DMS153 (cell line): Measurements from ENCODE around the gene FRMD4A.
"Not testable (repeated sequence)": the region's sequence is repeated elsewhere in the genome, so short reads cannot be mapped to it uniquely, and the experiment has no call there.

Experiments
- DNase-seq: peaks from one replicate; lab custom pipeline; 2025; lab: John Stamatoyannopoulos, UW

Gene FRMD4A

DNA sequence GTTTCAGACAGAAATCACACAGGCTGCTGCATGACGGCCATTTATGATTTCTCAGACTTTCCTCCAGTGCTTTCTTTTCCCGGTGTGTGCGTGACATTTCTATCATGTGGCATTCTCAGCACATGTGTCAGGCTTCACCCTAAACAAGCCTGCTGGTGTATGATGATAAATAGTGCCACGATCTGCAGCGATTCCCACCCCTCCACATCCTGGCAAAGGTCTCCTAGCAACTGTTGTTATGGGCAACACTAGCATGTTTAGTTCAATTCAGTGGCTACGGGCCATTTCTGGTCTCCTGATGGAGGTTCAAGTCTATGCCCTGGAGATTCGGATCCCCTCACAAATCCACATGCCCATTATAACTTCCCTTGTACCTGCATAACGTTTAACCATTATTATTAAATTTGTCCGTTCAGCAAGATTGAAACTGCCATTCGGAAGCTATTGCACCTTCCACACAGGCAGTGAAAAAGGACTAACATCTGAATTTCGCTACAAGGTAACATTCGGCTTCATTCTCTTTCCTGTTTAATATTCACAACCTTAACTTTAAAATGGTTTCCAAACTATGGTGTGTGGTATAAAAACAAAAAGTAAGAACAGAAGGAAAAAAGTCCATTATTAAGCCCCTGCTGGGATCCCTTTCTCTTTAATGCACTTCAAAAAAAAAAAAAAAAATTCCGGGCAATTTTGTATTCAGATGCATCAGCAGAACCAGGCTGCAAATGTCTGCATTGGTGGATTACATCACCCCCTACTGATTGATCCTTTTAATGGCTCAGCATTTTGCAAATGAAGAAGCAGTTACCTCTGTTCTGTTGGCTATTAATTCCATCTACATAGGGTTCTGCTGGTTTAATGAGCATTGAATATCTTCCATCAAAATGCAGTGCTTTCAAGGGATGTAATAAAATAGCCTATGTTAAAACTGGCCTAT lies 90.2 kb downstream of the FRMD4A start:
- no peak for DNase-seq

DNA sequence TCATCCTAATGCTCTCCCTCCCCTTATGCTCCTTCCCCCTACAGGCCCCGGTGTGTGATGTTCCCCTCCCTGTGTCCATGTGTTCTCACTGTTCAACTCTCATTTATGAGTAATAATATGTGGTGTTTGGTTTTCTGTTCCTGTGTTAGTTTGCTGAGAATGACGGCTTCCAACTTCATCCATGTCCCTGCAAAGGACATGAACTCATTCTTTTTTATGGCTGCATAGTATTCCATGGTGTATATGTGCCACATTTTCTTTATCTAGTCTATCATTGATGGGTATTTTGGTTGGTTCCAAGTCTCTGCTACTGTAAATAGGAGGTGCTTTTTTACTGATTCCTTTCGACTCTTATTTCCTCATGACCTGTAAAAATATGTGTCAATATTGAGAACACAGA lies 92.1 kb downstream of the FRMD4A start:
- not testable (repeated sequence) for DNase-seq

DNA sequence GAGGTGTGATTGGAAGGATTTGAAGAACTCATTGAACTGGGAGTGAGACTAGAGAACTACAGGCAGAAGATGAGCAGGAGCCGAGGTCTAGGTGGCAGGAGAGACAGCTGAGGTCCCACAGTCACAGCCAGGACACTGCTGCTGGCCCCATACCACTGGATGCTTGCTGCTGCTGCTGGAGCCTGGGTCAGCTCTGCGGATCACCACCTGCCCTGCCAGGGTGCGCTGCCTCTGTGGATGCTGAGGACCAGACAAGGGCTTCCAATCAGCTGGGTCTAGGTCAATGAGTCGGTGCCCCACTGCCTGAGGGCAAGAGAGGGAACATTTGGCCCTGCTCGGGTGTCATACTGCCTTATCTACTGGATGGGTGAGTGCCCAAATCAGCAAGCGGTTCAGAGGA lies 94.4 kb downstream of the FRMD4A start:
- DNase-seq = no peak

DNA sequence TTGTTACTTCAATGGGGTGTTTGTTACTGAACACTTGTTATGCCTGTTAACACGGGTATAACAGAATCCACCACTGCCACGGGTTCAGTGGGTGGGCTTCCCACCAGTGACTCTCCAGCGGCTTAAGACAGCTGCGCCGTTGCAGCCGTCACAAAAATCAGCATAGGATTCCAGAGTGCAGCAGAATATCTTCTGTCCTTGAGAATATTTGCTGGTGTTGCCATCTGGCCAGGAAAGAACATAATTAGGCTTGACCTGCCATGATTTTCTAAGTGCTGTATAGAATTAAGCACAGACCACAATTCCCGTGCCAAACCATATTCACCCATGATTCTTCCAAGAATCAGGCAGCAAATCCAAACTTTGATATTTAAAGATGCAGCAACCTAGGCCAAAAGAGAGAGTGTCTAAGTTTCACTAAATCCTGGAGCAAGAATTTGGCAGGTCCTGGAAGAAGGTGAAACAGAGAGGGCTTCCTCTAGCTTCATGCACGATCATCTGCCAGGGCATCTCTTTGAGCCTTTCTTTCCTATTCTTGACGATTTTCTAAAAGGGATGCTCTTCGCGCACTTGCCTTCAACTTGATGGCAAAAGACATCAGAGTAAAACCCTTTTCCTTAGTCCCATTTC lies 95.0 kb downstream of the FRMD4A start:
- no peak for DNase-seq

DNA sequence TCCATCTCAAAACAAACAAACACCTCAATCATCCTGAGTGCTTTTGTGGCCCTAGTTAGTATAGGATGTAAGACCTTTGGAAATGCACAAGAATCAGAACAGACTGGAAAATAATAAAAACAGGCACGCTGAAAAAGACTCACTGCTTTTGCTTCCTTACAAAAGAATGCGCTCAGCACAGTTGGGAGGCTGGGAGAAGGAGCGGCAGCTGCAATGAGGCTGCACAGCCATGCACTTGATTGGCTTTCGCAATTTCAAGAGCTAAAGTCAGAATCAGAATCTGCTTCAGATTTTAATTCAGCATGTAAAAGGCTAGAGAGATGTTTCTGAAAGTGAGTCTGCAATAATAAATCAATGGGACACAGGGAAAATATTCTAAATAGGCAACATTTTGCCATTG lies 97.2 kb downstream of the FRMD4A start:
- no peak for DNase-seq

DNA sequence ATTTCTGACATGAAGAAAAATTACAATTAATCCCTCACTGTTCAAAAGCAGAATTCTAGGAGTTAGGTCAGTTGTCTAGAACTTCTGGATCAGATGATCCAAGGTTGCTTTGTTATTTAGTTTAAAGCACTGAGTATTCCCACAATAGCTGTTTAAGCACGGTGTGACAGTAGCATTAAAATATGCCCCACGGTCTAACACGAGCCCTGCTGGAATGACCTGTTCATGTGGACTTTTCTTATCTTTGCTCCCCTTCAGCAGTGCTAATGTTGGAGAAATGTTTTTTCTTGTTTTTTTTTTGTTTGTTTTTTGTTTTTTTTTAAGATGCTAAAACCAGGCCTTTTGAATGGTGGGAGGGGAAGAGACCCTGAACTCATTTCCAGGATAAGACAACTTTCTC lies 101.9 kb downstream of the FRMD4A start:
- DNase-seq = not testable (repeated sequence)

DNA sequence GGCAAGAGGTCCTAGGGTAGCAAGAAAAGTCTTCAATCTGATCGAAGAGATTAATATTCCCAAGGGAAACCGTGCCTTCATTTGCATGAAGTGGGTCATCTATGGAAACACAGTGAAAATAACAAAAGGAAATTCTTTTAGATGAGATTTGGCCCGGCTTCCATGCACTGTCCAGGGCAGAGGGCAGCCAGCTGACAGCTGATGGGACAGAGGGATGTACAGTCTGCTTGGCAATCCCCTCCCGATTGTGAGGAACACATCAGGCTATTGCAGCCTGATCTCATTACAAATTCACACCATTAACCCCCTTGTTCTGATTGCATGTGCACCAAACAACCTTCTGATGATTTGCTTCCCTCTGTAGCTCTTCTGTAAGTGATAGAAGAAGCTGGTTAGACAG lies 105.3 kb downstream of the FRMD4A start:
- DNase-seq = no peak

DNA sequence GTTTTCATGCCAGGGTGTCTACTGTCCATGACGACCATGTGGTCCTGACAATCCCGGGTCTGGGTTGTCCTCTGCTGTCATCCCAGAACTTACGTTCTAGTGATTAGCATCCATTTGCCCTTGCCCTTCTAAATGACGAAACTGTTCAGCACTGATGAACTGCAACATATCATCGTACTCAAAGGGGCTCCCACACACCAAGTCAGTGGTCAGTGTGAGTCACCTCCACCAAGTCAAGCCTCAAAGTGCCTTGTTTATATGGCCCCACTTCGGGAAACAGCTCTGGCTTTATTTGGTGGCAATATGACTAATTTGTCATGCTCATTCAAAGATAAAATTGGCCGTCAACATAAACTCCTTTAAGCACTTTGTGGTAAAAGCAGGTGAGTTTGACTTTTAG lies 110.7 kb downstream of the FRMD4A start:
- no peak for DNase-seq

DNA sequence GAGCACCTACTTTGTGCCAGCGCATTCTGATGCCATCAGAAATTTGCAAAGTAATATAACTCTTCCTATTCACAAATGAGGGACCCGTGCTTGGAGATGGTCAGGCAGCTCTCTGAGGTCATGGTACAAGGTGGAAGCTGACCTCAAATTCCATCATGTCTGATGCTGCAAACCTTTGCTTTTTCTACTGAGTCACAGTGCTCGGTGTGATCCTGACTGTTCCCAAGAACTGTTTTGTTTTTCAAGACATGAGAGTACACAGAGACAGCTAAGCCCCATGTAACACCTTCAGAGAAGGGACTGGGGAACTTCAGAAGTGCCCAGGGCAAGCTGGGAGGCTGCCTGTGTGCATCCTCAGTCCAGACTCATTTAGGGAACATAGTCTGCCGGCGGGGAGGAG lies 111.3 kb downstream of the FRMD4A start:
- DNase-seq = no peak

DNA sequence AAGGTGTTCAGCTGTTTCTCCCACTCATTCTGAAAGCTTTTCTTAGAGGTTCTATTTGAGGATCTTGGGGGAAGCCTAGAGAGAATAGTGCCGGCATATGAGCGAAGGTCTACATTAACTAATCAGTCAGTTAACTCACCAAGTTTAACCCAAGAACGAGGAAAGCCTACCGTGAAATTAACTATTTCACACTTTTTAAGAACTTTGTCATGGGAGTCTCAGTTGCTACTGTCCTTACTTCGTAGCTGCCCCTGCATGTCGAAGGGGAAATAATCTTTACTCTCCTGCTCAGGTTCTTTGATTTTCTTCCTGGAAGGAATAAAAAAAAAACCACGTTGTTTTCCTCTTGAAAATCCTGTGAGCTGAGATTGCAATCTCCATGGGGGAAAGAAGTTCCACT lies 115.1 kb downstream of the FRMD4A start:
- DNase-seq = no peak

DNA sequence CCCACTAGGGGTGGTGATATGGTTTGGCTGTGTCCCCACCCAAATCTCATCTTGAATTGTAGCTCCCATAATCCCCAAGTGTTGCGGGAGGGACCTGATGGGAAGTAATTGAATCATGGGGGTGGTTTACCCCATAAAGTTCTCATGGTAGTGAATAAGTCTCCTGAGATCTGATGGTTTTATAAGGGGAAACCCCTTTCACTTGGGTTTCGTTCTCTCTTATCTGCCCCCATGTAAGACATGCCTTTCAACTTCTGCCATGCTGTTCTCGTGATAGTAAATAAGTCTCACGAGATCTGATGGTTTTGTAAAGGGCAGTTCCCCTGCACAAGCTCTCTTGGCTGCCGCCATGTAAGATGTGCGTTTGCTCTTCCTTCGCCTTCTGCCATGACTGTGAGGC lies 117.0 kb downstream of the FRMD4A start:
- not testable (repeated sequence) for DNase-seq

DNA sequence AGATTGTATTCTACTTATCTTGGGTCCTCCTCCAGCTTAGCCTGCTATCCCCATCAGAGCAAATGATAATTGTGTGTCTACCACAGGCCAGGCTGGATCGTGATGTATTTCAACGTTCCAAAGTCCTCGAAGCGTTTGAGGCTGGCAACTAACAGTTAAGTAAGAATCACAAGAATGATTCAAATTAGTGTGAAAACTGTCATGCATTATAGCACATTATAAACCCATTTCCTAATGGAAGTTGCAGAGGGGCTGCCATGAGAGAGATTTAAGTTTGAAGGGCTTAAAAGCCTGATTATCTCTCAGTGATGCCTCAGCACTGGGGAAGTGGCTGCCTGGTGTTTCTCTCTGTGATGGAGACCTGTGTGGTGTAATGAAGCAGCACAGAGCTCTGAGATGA lies 119.1 kb downstream of the FRMD4A start:
- no peak for DNase-seq

DNA sequence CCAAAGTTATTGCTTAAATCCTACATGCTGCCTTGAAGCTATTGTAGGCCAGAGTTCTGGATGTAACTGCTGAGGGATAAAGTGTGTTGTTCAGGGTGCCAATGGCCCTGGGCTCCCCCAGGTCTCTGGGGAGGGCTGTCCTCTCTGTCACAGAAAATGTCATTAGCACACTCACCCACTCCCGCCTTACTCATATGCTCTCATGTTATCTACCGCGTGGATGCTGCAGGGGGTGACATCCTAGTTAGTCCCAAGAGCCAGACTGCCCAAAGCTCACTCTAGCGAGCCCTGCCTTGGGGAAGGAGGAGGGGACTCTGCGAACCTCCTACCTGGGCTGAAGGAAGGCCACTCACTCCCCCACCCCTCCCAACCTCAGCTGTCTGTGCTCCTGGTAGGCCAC lies 122.5 kb downstream of the FRMD4A start:
- DNase-seq = no peak

DNA sequence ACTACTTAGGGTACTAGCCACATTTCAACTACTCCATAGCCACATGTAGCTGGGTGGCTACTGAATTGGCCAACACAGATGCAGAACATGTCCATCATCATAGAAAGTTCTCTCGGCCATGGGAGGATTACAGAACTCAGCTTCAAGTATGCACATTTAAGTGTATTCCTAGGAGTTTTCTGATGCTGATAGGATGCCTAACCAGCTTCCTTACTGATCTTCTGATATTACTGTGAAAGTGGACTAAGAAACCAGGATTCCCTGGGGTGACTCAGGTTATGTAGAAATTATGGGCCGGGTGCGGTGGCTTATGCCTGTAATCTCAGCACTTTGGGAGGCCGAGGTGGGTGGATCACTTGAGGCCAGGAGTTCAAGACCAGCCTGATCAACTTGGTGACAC lies 125.5 kb downstream of the FRMD4A start:
- no peak for DNase-seq

DNA sequence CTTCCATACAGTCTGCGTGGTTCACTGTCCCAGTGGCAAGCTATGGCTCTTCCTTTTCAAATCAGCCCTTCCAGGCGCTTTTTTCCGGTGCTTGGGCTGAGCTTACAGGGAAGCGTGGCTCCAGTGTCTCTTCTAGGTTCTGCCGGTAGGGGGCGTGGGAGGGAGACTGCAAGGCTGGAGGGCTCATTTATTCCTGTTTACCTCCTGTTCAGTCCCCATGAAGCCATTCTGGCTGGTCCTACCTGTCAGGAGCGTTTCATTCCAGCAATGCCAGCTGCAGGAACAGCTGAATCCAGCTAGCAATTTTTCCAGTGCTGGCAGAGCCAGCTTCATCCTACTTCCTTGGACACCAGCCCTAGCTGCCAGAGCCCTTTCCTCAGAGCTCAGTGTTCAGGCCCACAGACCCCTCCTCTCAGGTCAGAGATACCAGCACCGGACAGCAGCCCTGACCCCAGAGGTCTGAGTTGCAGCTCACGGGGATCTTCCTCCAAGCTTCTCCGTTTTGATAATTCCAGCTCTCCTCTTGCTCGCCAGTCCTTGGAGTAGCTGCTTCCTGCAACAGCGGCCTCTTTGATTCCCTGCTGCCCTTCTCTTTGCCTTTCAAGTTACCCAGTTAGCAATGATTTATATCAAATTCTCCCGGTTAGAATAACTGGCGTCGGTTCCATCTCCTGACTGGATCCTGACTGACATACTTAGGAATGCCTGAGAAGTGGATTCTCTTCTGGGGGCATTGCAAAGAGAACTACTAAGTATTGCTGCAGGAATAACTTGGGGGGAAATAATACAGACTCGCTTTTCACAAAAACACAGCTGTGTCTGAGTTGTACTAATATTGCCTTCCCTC lies 129.8 kb downstream of the FRMD4A start:
- no peak for DNase-seq

DNA sequence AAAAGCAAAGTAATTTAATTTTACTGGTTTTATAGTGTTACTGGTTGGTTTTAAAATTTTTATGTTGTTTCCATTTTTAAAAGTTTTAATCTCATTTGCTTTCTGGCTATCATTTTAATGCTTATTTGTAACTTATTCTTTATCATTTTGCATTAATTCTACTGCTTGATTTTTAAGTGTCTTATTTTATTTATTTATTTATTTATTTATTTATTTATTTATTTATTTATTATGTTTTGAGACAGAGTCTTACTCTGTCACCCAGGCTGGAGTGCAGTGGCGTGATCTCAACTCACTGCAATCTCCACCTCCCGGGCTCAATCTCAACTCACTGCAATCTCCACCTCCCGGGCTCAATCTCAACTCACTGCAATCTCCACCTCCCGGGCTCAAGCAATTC lies 131.6 kb downstream of the FRMD4A start:
- not testable (repeated sequence) for DNase-seq

DNA sequence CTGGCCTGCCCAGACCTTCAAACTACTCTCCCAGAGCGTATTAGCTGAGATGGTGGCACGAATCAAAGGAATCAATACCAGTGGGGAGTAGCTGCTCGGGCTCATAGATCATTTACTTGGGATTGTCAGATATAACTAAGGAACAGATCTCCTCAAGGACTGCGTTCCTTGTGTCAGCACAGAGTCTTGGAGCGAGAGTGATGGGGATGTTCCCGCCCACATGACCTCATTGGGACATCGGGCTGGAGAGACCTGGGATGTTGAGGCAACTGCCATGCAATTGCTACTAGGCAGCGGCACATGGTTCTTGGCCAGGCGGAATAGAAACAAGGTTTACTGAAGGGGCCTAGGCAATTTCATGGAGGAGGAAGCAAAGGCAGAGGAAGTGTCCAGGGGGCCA lies 132.6 kb downstream of the FRMD4A start:
- no peak for DNase-seq

DNA sequence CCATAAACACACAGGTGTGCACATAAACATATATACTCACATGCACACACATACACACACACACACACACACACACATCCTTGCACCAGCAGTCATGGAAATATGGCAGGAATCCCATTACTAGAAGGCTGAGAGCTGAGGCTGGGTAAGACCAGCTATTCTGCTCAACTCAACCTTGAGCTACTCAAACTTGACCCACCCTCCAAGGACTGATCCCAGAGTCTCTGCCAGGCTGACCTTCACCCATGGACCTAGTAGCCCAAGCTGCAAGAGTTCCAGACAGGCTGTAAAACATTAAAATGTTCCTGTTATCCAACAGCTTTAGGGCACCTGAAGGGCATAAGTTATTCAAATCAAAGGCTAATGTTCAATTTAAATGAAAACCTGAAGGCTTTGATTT lies 134.6 kb downstream of the FRMD4A start:
- DNase-seq = no peak

DNA sequence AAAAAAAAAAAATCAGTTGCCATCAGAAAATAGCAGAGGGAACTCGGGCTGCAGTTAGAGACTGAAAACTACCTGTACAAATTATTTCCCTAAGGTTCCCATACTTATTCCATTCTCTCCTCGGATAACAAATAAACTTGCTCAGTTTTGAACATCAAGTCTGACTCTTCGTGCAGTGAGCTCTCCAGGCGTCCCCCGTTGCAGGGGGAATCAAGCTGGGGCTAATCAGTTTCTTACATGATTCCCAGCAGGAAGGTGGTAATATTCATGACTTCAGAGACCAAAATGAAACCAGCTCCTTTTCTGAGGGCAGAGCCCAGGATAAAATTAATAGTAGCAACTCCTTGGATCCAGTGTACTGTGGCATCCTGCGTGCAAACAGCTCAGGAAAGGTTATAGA lies 135.3 kb downstream of the FRMD4A start:
- DNase-seq = no peak

DNA sequence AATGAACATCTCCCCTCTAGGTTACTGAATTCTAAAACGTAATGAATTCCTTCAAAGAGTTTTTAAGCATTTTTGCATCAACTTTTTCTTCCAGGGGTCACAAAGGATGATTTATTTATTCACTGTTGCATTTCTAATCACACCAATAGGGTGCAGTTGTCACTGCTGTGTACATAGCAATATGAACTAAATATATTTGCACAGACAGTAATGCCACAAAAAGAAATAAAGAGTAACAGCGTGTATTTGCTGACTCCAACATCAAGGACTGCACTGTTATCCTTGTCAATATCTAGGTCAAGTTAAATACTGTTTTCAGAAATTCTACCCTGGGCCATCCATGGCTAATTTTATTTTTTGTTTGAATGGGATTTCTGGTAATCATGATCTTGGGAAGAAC lies 138.0 kb downstream of the FRMD4A start:
- DNase-seq = no peak

DNA sequence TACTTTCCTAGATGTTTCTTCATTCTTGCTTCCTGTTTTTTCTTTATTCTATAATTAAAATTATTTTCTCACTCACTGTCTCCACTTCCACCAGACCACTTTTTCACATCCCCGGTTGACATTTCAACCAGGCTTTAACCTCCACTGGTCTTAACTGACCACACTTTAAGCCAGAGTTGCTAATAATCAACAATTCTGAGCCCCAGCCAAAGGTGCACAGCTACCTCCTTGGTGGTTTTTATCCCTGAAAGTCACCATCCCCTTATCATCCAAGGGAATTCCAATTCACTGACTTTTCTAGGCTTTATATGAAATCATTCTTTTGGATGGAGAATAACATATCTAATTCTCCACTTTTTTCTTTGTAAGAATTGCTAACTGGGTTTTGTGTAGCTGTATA lies 138.9 kb downstream of the FRMD4A start:
- no peak for DNase-seq

DNA sequence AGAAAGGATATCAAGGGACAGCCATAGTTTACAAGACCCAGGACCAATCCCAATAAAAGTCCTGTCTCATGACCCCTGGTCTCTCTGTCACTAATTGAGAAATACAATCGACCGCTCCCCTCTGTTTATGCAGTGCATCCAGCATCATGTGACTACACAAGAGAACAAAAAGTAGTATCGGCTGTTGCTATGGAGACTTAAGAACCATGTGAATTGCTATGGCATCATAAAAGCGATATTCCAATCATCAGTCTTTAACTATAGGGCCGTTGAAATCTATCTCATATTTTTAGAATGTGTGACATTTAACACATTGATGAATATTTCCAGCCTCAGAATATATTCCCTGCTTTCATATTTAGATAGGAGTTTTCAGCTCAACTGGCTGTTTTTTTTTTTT lies 139.3 kb downstream of the FRMD4A start:
- DNase-seq = no peak

DNA sequence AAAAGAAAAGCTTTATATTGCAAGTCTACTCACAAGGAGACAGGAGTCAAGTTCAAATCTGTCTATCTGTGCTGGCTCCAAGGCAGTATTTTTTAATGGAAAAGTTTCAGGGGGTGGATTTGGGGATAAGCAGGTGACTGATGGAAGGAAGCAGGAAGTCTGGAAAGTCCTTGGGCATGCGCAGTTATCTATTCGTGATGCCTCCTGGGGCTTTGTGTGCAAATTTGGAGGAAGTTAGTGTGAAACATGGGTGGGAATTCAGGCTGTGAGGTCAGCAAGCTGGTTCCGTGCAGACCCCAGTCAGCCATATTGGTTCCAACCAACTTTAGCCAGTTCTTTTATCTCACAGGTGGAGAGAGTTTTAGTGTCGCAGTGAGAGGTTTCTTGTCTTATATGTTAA lies 140.0 kb downstream of the FRMD4A start:
- DNase-seq = no peak
